Measurements from ENCODE around the gene CPT1C. TPM values are rescaled to one million over a fixed set of nuclear protein-coding genes. Genes with fewer than 3 reads are reported as not detected.
A peak's percentile ranks its signal among the peaks of the same experiment; 100 is the strongest.

CPT1C gene
- total RNA-seq, 2 experiments from 2014 or later, result 0.86 to 0.95 TPM

GRCh38 chr19:49758292-49758691 is 67.4 kb downstream of the CPT1C start:
- no TSS peak for BruUV-seq (replicated peaks)
- ChIA-PET POLR2A (no interaction called here), CTCF (ENCODE audit: unreplicated experiment) (interaction anchor here (0.6 kb wide), 1 partner anchor 77 kb away, joined by 3 read pairs; no protein-coding TSS in a partner anchor)
- no peak overlapping the region for H3K4me3 ChIP-seq (ENCODE audit: low read depth, low read length, poor library complexity, severe bottlenecking)
- intact Hi-C loops (cut with micrococcal nuclease; ENCODE audit: unreplicated experiment), result no loop called here
- no peak overlapping the region for H2AFZ ChIP-seq (ENCODE audit: low read length)
- no peaks in the 10 kb centered on the region for H3K79me2 ChIP-seq (ENCODE audit: insufficient read depth, low read depth, low read length)
- no peaks in the 10 kb centered on the region for H3K9me2 ChIP-seq (ENCODE audit: insufficient read depth, low read length)
- no peak overlapping the region for H3K4me2 ChIP-seq (ENCODE audit: low read length)
- H3K27ac ChIP-seq (ENCODE audit: low read depth, low read length, poor library complexity, severe bottlenecking), result no peak overlapping the region
- peaks cover 15% of the 10 kb centered on the region; the same call in 1 of the 2 replicates for H3K9me3 ChIP-seq (ENCODE audit: low read length)
- H3K4me1 ChIP-seq (ENCODE audit: insufficient read depth, low read length, poor library complexity, severe bottlenecking), result no peaks in the 10 kb centered on the region
- no peaks in the 10 kb centered on the region for H4K20me1 ChIP-seq (ENCODE audit: insufficient read depth, low read length)
- DNase-seq (ENCODE audit: low spot score), result no peak
- TF ChIP-seq CTCF (conservative IDR thresholded peaks at IDR 0.05; ENCODE audit: low read length), result no peak
- no peak for TF ChIP-seq EZH2phosphoT487 (IDR thresholded peaks at IDR 0.05; ENCODE audit: borderline replicate concordance, low read depth, low read length)
- no peaks in the 10 kb centered on the region for H3K36me3 ChIP-seq (ENCODE audit: insufficient read depth, low read length)

GRCh38 chr19:49761249-49761624 is 70.3 kb downstream of the CPT1C start:
- no peak for DNase-seq (ENCODE audit: low spot score)
- Histone ChIP-seq H3K4me1 (ENCODE audit: insufficient read depth, low read length, poor library complexity, severe bottlenecking) (peaks cover 8% of the 10 kb centered on the region), H3K79me2 (ENCODE audit: insufficient read depth, low read depth, low read length) (no peaks in the 10 kb centered on the region), H4K20me1 (ENCODE audit: insufficient read depth, low read length) (no peaks in the 10 kb centered on the region), H3K27ac (ENCODE audit: low read depth, low read length, poor library complexity, severe bottlenecking) (no peak overlapping the region), H3K36me3 (ENCODE audit: insufficient read depth, low read length) (no peaks in the 10 kb centered on the region), H3K9me2 (ENCODE audit: insufficient read depth, low read length) (no peaks in the 10 kb centered on the region), H3K4me3 (ENCODE audit: low read depth, low read length, poor library complexity, severe bottlenecking) (no peak overlapping the region), H3K9me3 (ENCODE audit: low read length) (0 out of 2 replicates have a peak, but pooled peaks cover 4% of the 10 kb centered on the region), H2AFZ (ENCODE audit: low read length) (peak overlapping the region; percentile 39; the same call in 1 of the 2 replicates), H3K4me2 (ENCODE audit: low read length) (no peak overlapping the region)
- ChIA-PET CTCF (ENCODE audit: unreplicated experiment) (no interaction called here), POLR2A (no interaction called here)
- intact Hi-C loops (cut with micrococcal nuclease; ENCODE audit: unreplicated experiment), result loop anchor here (10.0 kb wide), 1 partner anchor 266 kb away; the partner anchor contains the start of gene RPS11
- TF ChIP-seq CTCF (conservative IDR thresholded peaks at IDR 0.05; ENCODE audit: low read length) (no peak), EZH2phosphoT487 (IDR thresholded peaks at IDR 0.05; ENCODE audit: borderline replicate concordance, low read depth, low read length) (no peak)
- BruUV-seq (replicated peaks), result no TSS peak

- Histone ChIP-seq H3K36me3 (ENCODE audit: insufficient read depth, low read length) (no peaks in the 10 kb centered on the region), H3K4me3 (ENCODE audit: low read depth, low read length, poor library complexity, severe bottlenecking) (no peak overlapping the region), H3K4me2 (ENCODE audit: low read length) (no peak overlapping the region), H3K27ac (ENCODE audit: low read depth, low read length, poor library complexity, severe bottlenecking) (no peak overlapping the region), H2AFZ (ENCODE audit: low read length) (peak overlapping the region; percentile 39; the same call in 1 of the 2 replicates), H4K20me1 (ENCODE audit: insufficient read depth, low read length) (no peaks in the 10 kb centered on the region), H3K9me2 (ENCODE audit: insufficient read depth, low read length) (no peaks in the 10 kb centered on the region), H3K79me2 (ENCODE audit: insufficient read depth, low read depth, low read length) (no peaks in the 10 kb centered on the region), H3K4me1 (ENCODE audit: insufficient read depth, low read length, poor library complexity, severe bottlenecking) (peaks cover 8% of the 10 kb centered on the region), H3K9me3 (ENCODE audit: low read length) (no peaks in the 10 kb centered on the region)
- POLR2A ChIA-PET, result no interaction called here
- DNase-seq (ENCODE audit: low spot score), result peak; percentile 34
- CTCF ChIA-PET (ENCODE audit: unreplicated experiment), result no interaction called here
- BruUV-seq (replicated peaks), result no TSS peak
- TF ChIP-seq CTCF (conservative IDR thresholded peaks at IDR 0.05; ENCODE audit: low read length) (peak; percentile 54), EZH2phosphoT487 (IDR thresholded peaks at IDR 0.05; ENCODE audit: borderline replicate concordance, low read depth, low read length) (no peak)
- intact Hi-C loops (cut with micrococcal nuclease; ENCODE audit: unreplicated experiment), result loop anchor here (10.0 kb wide), 1 partner anchor 267 kb away; the partner anchor contains the start of gene RPS11
These were observed 70.9 kb downstream of the CPT1C start for GRCh38 chr19:49761625-49762311.

Data from OCI-LY7 (cell line).